CD14-positive monocyte (primary cell): Measurements from ENCODE around the gene HESX1. TPM values are rescaled to one million over a fixed set of nuclear protein-coding genes. Genes with fewer than 3 reads are reported as not detected.

Experiments used
- DNase-seq, 3 donors: peaks; one replicate each; pipeline ENCODE4 v3.0.0-alpha.2; 2011 to 2022
- H2AFZ ChIP-seq: 2 replicates; pipeline ENCODE4 v1.6.0; 2012; ENCODE audit warnings: mild to moderate bottlenecking, low read depth, low read length, inconsistent platforms; ENCODE audit not compliant: insufficient read depth, poor library complexity, severe bottlenecking
- H3K27ac ChIP-seq, 2 donors: 1 replicate in 1 of 2; 2 replicates in 1 of 2; pipeline ENCODE4 v1.5.1; 2012 to 2013; ENCODE audit warnings: low read length in 2 of 2, control low read depth in 1 of 2, inconsistent platforms in 1 of 2, low read depth in 1 of 2, mild to moderate bottlenecking in 1 of 2
- H3K27me3 ChIP-seq, 2 donors: one replicate each; pipeline versions ENCODE4 v1.6.0 to v1.6.1; 2011 to 2013; ENCODE audit warnings: low read length in 2 of 2; ENCODE audit not compliant: control insufficient read depth in 2 of 2, insufficient read depth in 2 of 2
- H3K36me3 ChIP-seq, 2 donors: replicated peaks in 1 of 2; 1 replicate in 1 of 2; 2 replicates in 1 of 2; pipeline versions ENCODE4 v1.5.1 to v1.6.1; 2012 to 2013; ENCODE audit warnings: low read length in 2 of 2, control low read depth in 1 of 2, inconsistent platforms in 1 of 2, mild to moderate bottlenecking in 1 of 2; ENCODE audit not compliant: insufficient read depth in 2 of 2, control insufficient read depth in 1 of 2
- H3K4me1 ChIP-seq, 2 donors: 1 replicate in 1 of 2; 2 replicates in 1 of 2; pipeline versions ENCODE4 v1.5.1 to v1.6.1; 2012 to 2013; ENCODE audit warnings: low read length in 2 of 2, control low read depth in 1 of 2, inconsistent platforms in 1 of 2, mild to moderate bottlenecking in 1 of 2, moderate library complexity in 1 of 2; ENCODE audit not compliant: insufficient read depth in 2 of 2, control insufficient read depth in 1 of 2
- H3K4me2 ChIP-seq: replicated peaks from 2 replicates; pipeline ENCODE3; 2012; ENCODE audit warnings: low read length, moderate library complexity, mild to moderate bottlenecking; ENCODE audit not compliant: poor library complexity, severe bottlenecking; ENCODE audit errors: extremely low read depth
- H3K4me3 ChIP-seq, 3 experiments: fragments of 200-600 bp in 1 of 3; sonication (generic) in 1 of 3; replicated peaks in 1 of 3; 1 replicate in 2 of 3; 2 replicates in 1 of 3; pipeline ENCODE4 v1.5.1; 2011 to 2013; ENCODE audit warnings: low read length in 3 of 3, mild to moderate bottlenecking in 3 of 3, control low read depth in 2 of 3, low read depth in 2 of 3, inconsistent platforms in 1 of 3, moderate library complexity in 1 of 3
- H3K79me2 ChIP-seq: 2 replicates; pipeline ENCODE4 v1.6.0; 2012; ENCODE audit warnings: mild to moderate bottlenecking, control low read depth, inconsistent platforms, low read length, moderate library complexity; ENCODE audit not compliant: insufficient read depth
- H3K9ac ChIP-seq: 2 replicates; pipeline ENCODE4 v1.6.0; 2017; ENCODE audit warnings: low read length, mild to moderate bottlenecking; ENCODE audit not compliant: insufficient read depth, poor library complexity, severe bottlenecking
- H3K9me3 ChIP-seq, 2 donors: replicated peaks in 1 of 2; 1 replicate in 1 of 2; 2 replicates in 1 of 2; pipeline versions ENCODE4 v1.5.1 to v1.6.1; 2012 to 2013; ENCODE audit warnings: low read length in 2 of 2, control low read depth in 1 of 2; ENCODE audit not compliant: control insufficient read depth in 1 of 2, insufficient read depth in 1 of 2
- H4K20me1 ChIP-seq: 2 replicates; pipeline ENCODE4 v1.6.0; 2012; ENCODE audit warnings: mild to moderate bottlenecking, low read length, control low read depth, moderate library complexity; ENCODE audit not compliant: insufficient read depth
- H3K27ac Mint-ChIP-seq, 7 donors: one replicate each; pipeline ENCODE4 v1.8.0; 2020; ENCODE audit warnings: mild to moderate bottlenecking in 7 of 7, mixed read lengths in 7 of 7, moderate library complexity in 6 of 7, inconsistent platforms in 2 of 7
- H3K27me3 Mint-ChIP-seq, 3 donors: one replicate each; pipeline ENCODE4 v1.8.0; 2021 to 2022; ENCODE audit warnings: low read depth in 3 of 3, mild to moderate bottlenecking in 3 of 3, mixed read lengths in 3 of 3, moderate library complexity in 3 of 3, inconsistent platforms in 1 of 3
- H3K36me3 Mint-ChIP-seq, 2 donors: one replicate each; pipeline ENCODE4 v1.8.0; 2020; ENCODE audit warnings: mixed read lengths in 2 of 2, inconsistent platforms in 1 of 2, mild to moderate bottlenecking in 1 of 2
- H3K4me1 Mint-ChIP-seq: one replicate; pipeline ENCODE4 v1.8.0; 2020; ENCODE audit warnings: mild to moderate bottlenecking, mixed read lengths
- H3K4me3 Mint-ChIP-seq, 2 donors: one replicate each; pipeline ENCODE4 v1.8.0; 2020; ENCODE audit warnings: mild to moderate bottlenecking in 2 of 2, mixed read lengths in 2 of 2, moderate library complexity in 1 of 2
- H3K9me3 Mint-ChIP-seq, 7 donors: one replicate each; pipeline ENCODE4 v1.8.0; 2020 to 2022; ENCODE audit warnings: mixed read lengths in 7 of 7, mild to moderate bottlenecking in 6 of 7, moderate library complexity in 6 of 7, inconsistent platforms in 2 of 7
- WGBS: methylation state at CpG from one replicate; pipeline ENCODE4 v1.1.5; 2013; ENCODE audit warnings: missing lambda C conversion rate; ENCODE audit not compliant: insufficient coverage; 5-methylcytosine and 5-hydroxymethylcytosine counted together
- intact Hi-C, 2 donors: fragments of 100-400 bp; cut with micrococcal nuclease; formaldehyde crosslinking; loops; one replicate each; pipeline versions ENCODE4 v1.15.0 to v1.15.1; 2023
- polyA plus RNA-seq, 3 donors: library from polyadenylated mRNA; depleted of rRNA in 1 of 3; unstranded in 2 of 3; stranded (reverse) in 1 of 3; fragments of 300-500 nt in 2 of 3; fragments of >200 nt in 1 of 3; fragmentation: Illumina TruSeq in 2 of 3; gene quantifications; 1 replicate in 2 of 3; 2 replicates in 1 of 3; pipeline ENCODE4 v1.2.3, GENCODE V29; 2012 to 2021
- TF ChIP-seq, protein P1 (sequence below): fragments of 200-600 bp; IDR thresholded peaks from one replicate; pipeline ENCODE4 v1.8.0; 2022; ENCODE audit warnings: antibody characterized with exemption, mild to moderate bottlenecking

HESX1 gene
- polyA plus RNA-seq, 3 donors: 0.22 to 0.83 (median 0.46) TPM

DNA sequence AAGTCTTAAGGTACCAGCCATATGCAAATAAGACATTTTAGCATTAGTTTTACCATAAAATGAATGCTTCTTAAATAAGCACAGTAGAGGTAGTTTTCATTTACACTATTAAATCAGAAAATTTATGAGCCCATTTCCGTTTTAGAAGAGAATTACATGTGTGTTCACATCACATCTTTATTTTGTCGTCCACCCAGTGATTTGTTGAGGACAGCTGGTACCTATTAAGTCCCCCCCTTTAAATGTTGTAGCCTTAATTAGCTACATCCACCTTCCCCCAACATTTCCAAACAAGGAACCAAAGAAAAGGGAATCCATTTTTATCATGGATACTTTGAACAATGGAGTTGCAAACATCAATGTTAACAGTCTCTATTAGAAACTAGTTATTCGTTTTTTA, 41.5 kb downstream of the HESX1 start:
- Histone ChIP-seq H2AFZ (no peak overlapping the region), H3K79me2 (no peaks in the 10 kb centered on the region), H3K4me1 (peaks cover 4 to 6% of the 10 kb centered on the region in 2 donors), H3K9ac (no peak overlapping the region), H3K4me3 (no peak overlapping the region), H4K20me1 (no peaks in the 10 kb centered on the region), H3K4me2 (no peak overlapping the region), H3K27me3 (peaks cover 70 to 84% of the 10 kb centered on the region in 2 donors), H3K9me3 (peaks cover 0 to 8% of the 10 kb centered on the region in 2 donors), H3K27ac (no peak overlapping the region), H3K36me3 (no peaks in the 10 kb centered on the region)
- Mint-ChIP-seq H3K36me3 (peaks cover 3 to 8% of the 10 kb centered on the region in 2 donors), H3K27ac (no peak overlapping the region), H3K27me3 (peaks cover 80 to 91% (median 80%) of the 10 kb centered on the region in 3 donors), H3K9me3 (peaks cover 0 to 6% (median 2%) of the 10 kb centered on the region in 7 donors), H3K4me1 (peaks cover 11% of the 10 kb centered on the region), H3K4me3 (peak overlapping the region in 1 of 2 donors; percentile 59)
- no CpG with 5 or more reads among the region's 3 CpGs for WGBS
- TF ChIP-seq, protein P1, sequence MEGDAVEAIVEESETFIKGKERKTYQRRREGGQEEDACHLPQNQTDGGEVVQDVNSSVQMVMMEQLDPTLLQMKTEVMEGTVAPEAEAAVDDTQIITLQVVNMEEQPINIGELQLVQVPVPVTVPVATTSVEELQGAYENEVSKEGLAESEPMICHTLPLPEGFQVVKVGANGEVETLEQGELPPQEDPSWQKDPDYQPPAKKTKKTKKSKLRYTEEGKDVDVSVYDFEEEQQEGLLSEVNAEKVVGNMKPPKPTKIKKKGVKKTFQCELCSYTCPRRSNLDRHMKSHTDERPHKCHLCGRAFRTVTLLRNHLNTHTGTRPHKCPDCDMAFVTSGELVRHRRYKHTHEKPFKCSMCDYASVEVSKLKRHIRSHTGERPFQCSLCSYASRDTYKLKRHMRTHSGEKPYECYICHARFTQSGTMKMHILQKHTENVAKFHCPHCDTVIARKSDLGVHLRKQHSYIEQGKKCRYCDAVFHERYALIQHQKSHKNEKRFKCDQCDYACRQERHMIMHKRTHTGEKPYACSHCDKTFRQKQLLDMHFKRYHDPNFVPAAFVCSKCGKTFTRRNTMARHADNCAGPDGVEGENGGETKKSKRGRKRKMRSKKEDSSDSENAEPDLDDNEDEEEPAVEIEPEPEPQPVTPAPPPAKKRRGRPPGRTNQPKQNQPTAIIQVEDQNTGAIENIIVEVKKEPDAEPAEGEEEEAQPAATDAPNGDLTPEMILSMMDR: no peak
- no peak for DNase-seq
- intact Hi-C loops: no loop called here

DNA sequence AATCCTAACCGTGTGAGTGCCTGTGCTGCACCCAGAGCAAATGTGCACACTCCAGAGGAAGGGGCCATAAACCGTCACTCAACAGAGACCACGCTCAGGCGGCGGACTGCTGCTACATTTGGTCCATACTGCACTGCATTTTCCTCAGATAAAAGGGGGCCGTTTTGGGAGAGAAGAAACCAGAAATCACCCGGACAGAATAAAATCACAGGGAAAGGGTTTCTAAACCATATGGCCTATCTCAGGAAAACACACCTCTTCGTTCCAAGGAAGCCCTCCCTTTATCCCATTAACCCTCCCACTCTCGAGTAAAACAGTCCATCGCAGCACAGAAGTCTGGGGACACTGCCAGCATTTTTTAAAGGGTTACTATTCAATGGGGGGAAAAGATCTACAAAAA, 42.2 kb downstream of the HESX1 start:
- Histone ChIP-seq H2AFZ (no peak overlapping the region), H3K9ac (no peak overlapping the region), H3K27me3 (peaks cover 62 to 79% of the 10 kb centered on the region in 2 donors), H3K36me3 (no peaks in the 10 kb centered on the region), H3K27ac (no peak overlapping the region), H3K79me2 (no peaks in the 10 kb centered on the region), H3K9me3 (peaks cover 0 to under 1% of the 10 kb centered on the region in 2 donors), H3K4me2 (no peak overlapping the region), H3K4me3 (no peak overlapping the region), H4K20me1 (no peaks in the 10 kb centered on the region), H3K4me1 (peaks cover 4 to 6% of the 10 kb centered on the region in 2 donors)
- 29% methylated on average over 3 of the region's 10 CpGs for WGBS
- intact Hi-C loops: no loop called here
- Mint-ChIP-seq H3K27ac (no peak overlapping the region), H3K27me3 (peaks cover 72 to 83% (median 72%) of the 10 kb centered on the region in 3 donors), H3K4me1 (peaks cover 11% of the 10 kb centered on the region), H3K36me3 (peaks cover 3 to 5% of the 10 kb centered on the region in 2 donors), H3K4me3 (peak overlapping the region in 1 of 2 donors; percentile 69), H3K9me3 (peaks cover 0 to 4% (median 0%) of the 10 kb centered on the region in 7 donors)
- TF ChIP-seq, protein P1: no peak
- DNase-seq: no peak
